IMR-90 (cell line): ENCODE measurements around the gene PSMD1. TPM values are rescaled to one million over a fixed set of nuclear protein-coding genes. Genes with fewer than 3 reads are reported as not detected.
A peak's percentile ranks its signal among the peaks of the same experiment; 100 is the strongest.

ENCODE experiments used
- ATAC-seq: fragments of 200-7000 bp; cut with Tn5 transposase; 2 replicates; pipeline ENCODE4 v1.9.1; 2020; ENCODE audit warnings: low read depth, mild to moderate bottlenecking, moderate library complexity
- BruUV-seq: library from RNA; stranded (reverse); fragments of 400-500 nt; replicated peaks from 2 replicates; lab custom pipeline; 2021; lab: Mats Ljungman, UMichigan
- CTCF ChIA-PET: fragments of 300-600 bp; formaldehyde crosslinking; extraction: SDS; loops from one replicate; lab custom pipeline; 2021; ENCODE audit warnings: antibody characterized with exemption; lab: Yijun Ruan, JAX
- POLR2A ChIA-PET: fragments of 300-600 bp; sonication (Branson Sonifier 250); formaldehyde crosslinking; loops from one replicate; lab custom pipeline; 2022; ENCODE audit warnings: antibody characterized with exemption; ENCODE audit not compliant: unreplicated experiment; lab: Charles Lee
- DNase-seq: peaks from one replicate; pipeline ENCODE4 v3.0.0; 2013
- H2AFZ ChIP-seq: replicated peaks from 2 replicates; pipeline ENCODE3; 2013; ENCODE audit warnings: low read length, mild to moderate bottlenecking; ENCODE audit not compliant: poor library complexity
- H2AK5ac ChIP-seq: 2 replicates; pipeline ENCODE4 v1.6.1; 2013; ENCODE audit warnings: low read depth, low read length, inconsistent platforms
- H2AK9ac ChIP-seq: replicated peaks from 2 replicates; pipeline ENCODE3; 2013; ENCODE audit warnings: mild to moderate bottlenecking, low read depth, low read length, moderate library complexity; ENCODE audit not compliant: poor library complexity
- H2BK120ac ChIP-seq: 2 replicates; pipeline ENCODE4 v1.6.1; 2013; ENCODE audit warnings: low read depth, low read length, inconsistent platforms
- H2BK15ac ChIP-seq: 3 replicates; pipeline ENCODE4 v1.6.1; 2013; ENCODE audit warnings: low read depth, low read length, inconsistent platforms
- H2BK20ac ChIP-seq: 2 replicates; pipeline ENCODE4 v1.6.1; 2013; ENCODE audit warnings: low read depth, mild to moderate bottlenecking, inconsistent platforms, low read length, moderate library complexity
- H2BK5ac ChIP-seq: 2 replicates; pipeline ENCODE4 v1.6.1; 2013; ENCODE audit warnings: mild to moderate bottlenecking, low read depth, low read length, inconsistent platforms; ENCODE audit not compliant: poor library complexity, severe bottlenecking
- H3K14ac ChIP-seq: replicated peaks from 2 replicates; pipeline ENCODE4 v1.6.1; 2013; ENCODE audit warnings: low read depth, low read length, inconsistent platforms
- H3K18ac ChIP-seq: 2 replicates; pipeline ENCODE4 v1.6.1; 2013; ENCODE audit warnings: low read depth, low read length, control low read depth
- H3K23ac ChIP-seq: 2 replicates; pipeline ENCODE4 v1.6.1; 2013; ENCODE audit warnings: low read depth, low read length, inconsistent platforms
- H3K27ac ChIP-seq: 2 replicates; pipeline ENCODE4 v1.5.1; 2013; ENCODE audit warnings: mild to moderate bottlenecking, control low read depth, low read length; ENCODE audit not compliant: insufficient read depth
- H3K27me3 ChIP-seq: 2 replicates; pipeline ENCODE4 v1.6.1; 2013; ENCODE audit warnings: low read length; ENCODE audit not compliant: control insufficient read depth, insufficient read depth
- H3K36me3 ChIP-seq: 2 replicates; pipeline ENCODE4 v1.6.1; 2013; ENCODE audit warnings: low read length, mixed read lengths; ENCODE audit not compliant: control insufficient read depth, insufficient read depth
- H3K4ac ChIP-seq: 2 replicates; pipeline ENCODE4 v1.6.1; 2013; ENCODE audit warnings: low read depth, low read length, inconsistent platforms
- H3K4me1 ChIP-seq: 2 replicates; pipeline ENCODE4 v1.6.1; 2013; ENCODE audit warnings: low read length, mixed read lengths; ENCODE audit not compliant: control insufficient read depth, insufficient read depth
- H3K4me2 ChIP-seq: 2 replicates; pipeline ENCODE4 v1.6.1; 2013; ENCODE audit warnings: low read depth, mild to moderate bottlenecking, control low read depth, low read length, moderate library complexity
- H3K4me3 ChIP-seq: 2 replicates; pipeline ENCODE4 v1.5.1; 2013; ENCODE audit warnings: low read depth, mild to moderate bottlenecking, control low read depth, low read length, moderate library complexity; ENCODE audit not compliant: insufficient read depth
- H3K56ac ChIP-seq: 2 replicates; pipeline ENCODE4 v1.6.1; 2013; ENCODE audit warnings: low read length, inconsistent platforms; ENCODE audit not compliant: insufficient read depth; ENCODE audit errors: extremely low read depth
- H3K79me1 ChIP-seq, 2 experiments: 2 replicates each; pipeline ENCODE4 v1.6.1; 2013; ENCODE audit warnings: low read length in 2 of 2, inconsistent platforms in 1 of 2, low read depth in 1 of 2
- H3K9ac ChIP-seq: 2 replicates; pipeline ENCODE4 v1.6.1; 2013; ENCODE audit warnings: low read depth, low read length, control low read depth
- H3K9me1 ChIP-seq: 2 replicates; pipeline ENCODE4 v1.6.1; 2013; ENCODE audit warnings: low read length, inconsistent platforms; ENCODE audit not compliant: insufficient read depth
- H3K9me3 ChIP-seq: 2 replicates; pipeline ENCODE4 v1.6.1; 2013; ENCODE audit warnings: low read length; ENCODE audit not compliant: control insufficient read depth, insufficient read depth
- H4K20me1 ChIP-seq: 2 replicates; pipeline ENCODE4 v1.6.1; 2013; ENCODE audit warnings: low read length, inconsistent platforms; ENCODE audit not compliant: insufficient read depth
- H4K5ac ChIP-seq: 2 replicates; pipeline ENCODE4 v1.6.1; 2013; ENCODE audit warnings: mild to moderate bottlenecking, low read depth, low read length, control low read depth
- H4K8ac ChIP-seq, 2 experiments: 2 replicates each; pipeline ENCODE4 v1.6.1; 2013; ENCODE audit warnings: low read depth in 2 of 2, low read length in 2 of 2, control low read depth in 1 of 2, inconsistent platforms in 1 of 2
- H4K91ac ChIP-seq: 2 replicates; pipeline ENCODE4 v1.6.1; 2013; ENCODE audit warnings: low read depth, low read length, inconsistent platforms; ENCODE audit not compliant: insufficient read depth
- BHLHE40 ChIP-seq: fragments of 150-350 bp; IDR thresholded peaks from 2 replicates; pipeline ENCODE4 v1.6.1; 2016; ENCODE audit warnings: mild to moderate bottlenecking, low read depth, low read length
- CEBPB ChIP-seq: IDR thresholded peaks from 2 replicates; pipeline ENCODE4 v1.6.1; 2012; ENCODE audit warnings: low read depth, low read length, improper control_type of control experiment
- CHD1 ChIP-seq: IDR thresholded peaks from 2 replicates; pipeline ENCODE4 v1.6.1; 2012; ENCODE audit warnings: low read depth, low read length, improper control_type of control experiment
- CTCF ChIP-seq: conservative IDR thresholded peaks from 2 replicates; pipeline ENCODE4 v1.5.1; 2012; ENCODE audit warnings: mild to moderate bottlenecking, low read depth, low read length, improper control_type of control experiment
- ELK1 ChIP-seq: fragments of 150-350 bp; IDR thresholded peaks from 2 replicates; pipeline ENCODE4 v1.6.1; 2016; ENCODE audit warnings: low read depth, mild to moderate bottlenecking, low read length, moderate library complexity, borderline replicate concordance
- FOS ChIP-seq: fragments of 150-350 bp; IDR thresholded peaks from 2 replicates; pipeline ENCODE4 v1.6.1; 2016; ENCODE audit warnings: low read depth, low read length
- MAFK ChIP-seq: IDR thresholded peaks from 2 replicates; pipeline ENCODE4 v1.6.1; 2012; ENCODE audit warnings: low read depth, low read length, improper control_type of control experiment
- MAZ ChIP-seq: IDR thresholded peaks from 2 replicates; pipeline ENCODE4 v1.6.1; 2012; ENCODE audit warnings: low read depth, mild to moderate bottlenecking, low read length, improper control_type of control experiment, moderate library complexity, borderline replicate concordance
- MXI1 ChIP-seq: IDR thresholded peaks from 2 replicates; pipeline ENCODE4 v1.6.1; 2012; ENCODE audit warnings: low read depth, mild to moderate bottlenecking, low read length, moderate library complexity, borderline replicate concordance
- NFE2L2 ChIP-seq: fragments of 150-350 bp; IDR thresholded peaks from 2 replicates; pipeline ENCODE4 v1.6.1; 2016; ENCODE audit warnings: low read depth, mild to moderate bottlenecking, low read length
- POLR2A ChIP-seq: IDR thresholded peaks from 2 replicates; pipeline ENCODE4 v1.6.1; 2012; ENCODE audit warnings: mild to moderate bottlenecking, low read depth, low read length
- RAD21 ChIP-seq: IDR thresholded peaks from 2 replicates; pipeline ENCODE4 v1.6.1; 2012; ENCODE audit warnings: low read length, improper control_type of control experiment
- RCOR1 ChIP-seq: IDR thresholded peaks from 2 replicates; pipeline ENCODE4 v1.6.1; 2012; ENCODE audit warnings: mild to moderate bottlenecking, low read length, improper control_type of control experiment; ENCODE audit not compliant: insufficient replicate concordance
- RFX5 ChIP-seq: IDR thresholded peaks from 2 replicates; pipeline ENCODE4 v1.8.0; 2012; ENCODE audit warnings: low read depth, mild to moderate bottlenecking, low read length, moderate library complexity
- SMC3 ChIP-seq: fragments of 150-350 bp; IDR thresholded peaks from 2 replicates; pipeline ENCODE4 v1.6.1; 2016; ENCODE audit warnings: low read depth, mild to moderate bottlenecking, antibody characterized with exemption, low read length, moderate library complexity
- WGBS, 2 experiments: methylation state at CpG; one replicate each; pipeline versions ENCODE4 v1.1.5 to v1.1.7; 2013; ENCODE audit warnings: missing lambda C conversion rate in 2 of 2; ENCODE audit not compliant: insufficient read length in 1 of 2; ENCODE audit errors: extremely low coverage in 2 of 2; 5-methylcytosine and 5-hydroxymethylcytosine counted together
- dilution Hi-C: fragments of 300-500 bp; cut with HindIII; formaldehyde crosslinking; loops from one replicate; pipeline ENCODE4 v1.14.3; 2018; ENCODE audit warnings: low sequenced_read_pairs; ENCODE audit not compliant: unreplicated experiment
- in situ Hi-C: fragments of 300-500 bp; cut with MboI; formaldehyde crosslinking; loops from 3 replicates; pipeline ENCODE4 v1.14.3; 2019; ENCODE audit warnings: low sequenced_read_pairs, inconsistent platforms, mixed read lengths
- intact Hi-C: fragments of 100-400 bp; cut with micrococcal nuclease; formaldehyde crosslinking; loops from 2 replicates; pipeline ENCODE4 v1.10.0; 2022
- polyA plus RNA-seq, 3 experiments: library from polyadenylated mRNA; depleted of rRNA; stranded (reverse); fragments of >200 nt; gene quantifications; 2 replicates each; pipeline ENCODE4 v1.2.3, GENCODE V29; 2012; ENCODE audit warnings: low replicate concordance in 1 of 3
- total RNA-seq: library from RNA; depleted of rRNA; stranded (reverse); fragments of >200 nt; gene quantifications from 2 replicates; pipeline ENCODE4 v1.2.3, GENCODE V29; 2012

PSMD1 gene
- total and polyA plus RNA-seq, 2 of the 4 experiments (the other 2 are of a cell fraction): 89.8 to 181 TPM

- Histone ChIP-seq H2AK5ac (peak overlapping the region; percentile 97; the same call in 1 of the 2 replicates), H3K27me3 (no peaks in the 10 kb centered on the region), H2AFZ (no peak overlapping the region), H3K4me1 (peaks cover 23% of the 10 kb centered on the region), H4K5ac (peak overlapping the region; percentile 99), H3K4me2 (peak overlapping the region; percentile 49; the same call in 1 of the 2 replicates), H2BK20ac (peak overlapping the region; percentile 99), H2BK120ac (peak overlapping the region; percentile 97), H3K27ac (peak overlapping the region; percentile 100), H3K4ac (peak overlapping the region; percentile 95), H4K20me1 (no peaks in the 10 kb centered on the region), H2BK15ac (peak overlapping the region; percentile 89; the same call in 2 of the 3 replicates), H3K23ac (peak overlapping the region; percentile 90), H3K18ac (peak overlapping the region; percentile 98), H3K36me3 (peaks cover 5% of the 10 kb centered on the region), H2AK9ac (no peak overlapping the region), H3K9me1 (peaks cover 6% of the 10 kb centered on the region), H4K8ac (peak overlapping the region; percentile 81 to 97; a peak in 3 of 4 replicates), H3K4me3 (no peak overlapping the region), H3K79me1 (peaks cover 15 to 47% of the 10 kb centered on the region in 2 experiments), H3K14ac (peak overlapping the region; percentile 95), H3K56ac (peak overlapping the region; percentile 82; the same call in 1 of the 2 replicates), H2BK5ac (peak overlapping the region; percentile 91), H3K9ac (peak overlapping the region; percentile 9; the same call in 1 of the 2 replicates), H3K9me3 (no peaks in the 10 kb centered on the region), H4K91ac (peak overlapping the region; percentile 98)
- BruUV-seq: no TSS peak
- ATAC-seq (no peak), DNase-seq (no peak)
- 100% methylated on average over 1 of the region's 4 CpGs; no CpG with 5 or more reads in 1 of the 2 experiments for WGBS, 2 experiments
- in situ Hi-C loops: no loop called here
- intact Hi-C loops: loop anchor here (2.0 to 5.0 kb wide), 2 partner anchors 51 to 59 kb away; no protein-coding TSS in a partner anchor
- dilution Hi-C loops: no loop called here
- ChIA-PET POLR2A (no interaction called here), CTCF (interaction anchor here (0.7 to 0.8 kb wide), 2 partner anchors 82 to 96 kb away, joined by 3 to 4 read pairs; no protein-coding TSS in a partner anchor)
- TF ChIP-seq MAZ (no peak), CHD1 (no peak), RCOR1 (no peak), CTCF (no peak), MXI1 (no peak), NFE2L2 (no peak), BHLHE40 (no peak), RAD21 (no peak), CEBPB (no peak), ELK1 (no peak), RFX5 (no peak), POLR2A (no peak), MAFK (no peak), SMC3 (no peak), FOS (no peak)
These were observed 106.9 kb downstream of the PSMD1 start for GRCh38 chr2:231163414-231164095.
